Measurements from ENCODE around the gene GSG1.

- TF ChIP-seq CTCF (IDR thresholded peaks at IDR 0.05) (no peak), POLR2A (IDR thresholded peaks at IDR 0.05) (no peak)
Measured at GRCh38 chr12:13112968-13113367, 9.5 kb upstream of the GSG1 start.

Data from thyroid gland (tissue), 4 donors.